ENCODE data around the gene KCNK13. TPM values are rescaled to one million over a fixed set of nuclear protein-coding genes. Genes with fewer than 3 reads are reported as not detected.

KCNK13 gene
- total and polyA plus RNA-seq, 2 of the 13 experiments (the other 11 are each of a cell fraction or from before 2014, with no cell fraction given) = 0.08 to 0.29 TPM

DNA sequence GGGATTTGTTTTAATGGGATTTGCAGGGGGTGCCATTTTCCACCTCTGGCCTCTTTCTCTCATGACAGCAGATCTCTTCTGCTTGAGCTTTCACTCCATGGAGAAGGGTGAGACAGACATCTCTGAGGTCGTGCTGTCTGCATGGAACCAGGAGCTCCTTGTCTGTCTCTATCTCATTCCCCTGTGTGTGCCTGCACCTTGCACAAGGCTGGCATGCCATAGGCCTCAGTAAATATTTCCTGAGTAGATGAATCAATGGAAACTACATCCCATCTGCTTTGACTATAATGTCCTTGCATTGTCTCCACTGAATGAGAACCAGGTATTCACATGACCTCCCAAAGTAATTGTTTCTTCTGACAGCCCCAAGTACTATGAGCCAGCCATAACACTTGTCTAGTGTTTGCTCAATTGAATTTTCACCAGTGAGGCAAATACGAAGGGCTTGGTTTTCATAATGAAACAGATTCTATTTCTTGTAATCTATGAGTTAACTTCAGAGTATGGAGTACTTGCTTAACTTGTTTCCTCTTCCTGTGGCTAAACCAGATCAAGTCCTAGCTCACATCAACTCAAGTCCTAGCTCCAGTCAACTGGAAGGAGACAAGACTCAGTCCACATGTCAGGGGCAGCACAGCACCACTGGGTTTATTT lies 32.3 kb downstream of the KCNK13 start:
- Histone ChIP-seq H2AFZ (ENCODE audit: low read length) (no peak overlapping the region), H3K4me2 (ENCODE audit: low read depth, low read length) (no peak overlapping the region), H3K27me3 (ENCODE audit: control insufficient read depth in 1 of 2, insufficient read depth in 2 of 2, low read length in 2 of 2) (peaks cover 0 to 3% of the 10 kb centered on the region in 2 experiments; a peak in 3 of 5 replicates), H3K27ac (ENCODE audit: extremely low read length, insufficient read depth, low read length) (no peak overlapping the region), H3K9me3 (ENCODE audit: low read length) (no peaks in the 10 kb centered on the region), H3K79me2 (ENCODE audit: insufficient read depth, low read length) (no peaks in the 10 kb centered on the region), H3K4me3 (replicated peaks in 1 of 3; ENCODE audit: insufficient read depth in 1 of 3, low read depth in 2 of 3, low read length in 3 of 3) (no peak overlapping the region), H3K36me3 (replicated peaks in 1 of 2; ENCODE audit: control insufficient read depth in 1 of 2, insufficient read depth in 2 of 2, low read length in 2 of 2) (no peaks in the 10 kb centered on the region), H3K4me1 (ENCODE audit: insufficient read depth, low read length) (no peaks in the 10 kb centered on the region), H4K20me1 (ENCODE audit: insufficient read depth, low read length) (no peaks in the 10 kb centered on the region), H3K9ac (ENCODE audit: insufficient read depth, low read depth, low read length) (no peak overlapping the region)
- ChIA-PET CTCF (ENCODE audit: low intra/inter-chr PET ratio, low total read pairs) (no interaction called here), POLR2A (no interaction called here)
- in situ Hi-C loops (cut with HindIII; ENCODE audit: extremely low pct_ligation_motif_present, low pct_unique_long_range_greater_than_20kb) = no loop called here
- DNase-seq (ENCODE audit: low spot score) (no peak), FAIRE-seq (no peak), ATAC-seq (no peak)
- 3% methylated on average over 2 of the region's 2 CpGs for WGBS (ENCODE audit: low lambda C conversion rate)
- intact Hi-C loops (cut with micrococcal nuclease; ENCODE audit: unreplicated experiment) = no loop called here
- no TSS peak for BruUV-seq (replicated peaks)
- no peak for TF ChIP-seq HDAC1 (CRISPR knock-in tag; IDR thresholded peaks at IDR 0.05)
- TF ChIP-seq, protein P1, sequence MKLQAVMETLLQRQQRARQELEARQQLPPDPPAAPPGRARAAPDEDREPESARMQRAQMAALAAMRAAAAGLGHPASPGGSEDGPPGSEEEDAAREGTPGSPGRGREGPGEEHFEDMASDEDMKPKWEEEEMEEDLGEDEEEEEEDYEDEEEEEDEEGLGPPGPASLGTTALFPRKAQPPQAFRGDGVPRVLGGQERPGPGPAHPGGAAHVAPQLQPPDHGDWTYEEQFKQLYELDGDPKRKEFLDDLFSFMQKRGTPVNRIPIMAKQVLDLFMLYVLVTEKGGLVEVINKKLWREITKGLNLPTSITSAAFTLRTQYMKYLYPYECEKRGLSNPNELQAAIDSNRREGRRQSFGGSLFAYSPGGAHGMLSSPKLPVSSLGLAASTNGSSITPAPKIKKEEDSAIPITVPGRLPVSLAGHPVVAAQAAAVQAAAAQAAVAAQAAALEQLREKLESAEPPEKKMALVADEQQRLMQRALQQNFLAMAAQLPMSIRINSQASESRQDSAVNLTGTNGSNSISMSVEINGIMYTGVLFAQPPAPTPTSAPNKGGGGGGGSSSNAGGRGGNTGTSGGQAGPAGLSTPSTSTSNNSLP (IDR thresholded peaks at IDR 0.05; ENCODE audit: low read depth, low read length) = no peak
- no peak for TF ChIP-seq ZNF326 (CRISPR knock-in tag; IDR thresholded peaks at IDR 0.05; ENCODE audit: borderline replicate concordance)
- TF ChIP-seq, protein P2, sequence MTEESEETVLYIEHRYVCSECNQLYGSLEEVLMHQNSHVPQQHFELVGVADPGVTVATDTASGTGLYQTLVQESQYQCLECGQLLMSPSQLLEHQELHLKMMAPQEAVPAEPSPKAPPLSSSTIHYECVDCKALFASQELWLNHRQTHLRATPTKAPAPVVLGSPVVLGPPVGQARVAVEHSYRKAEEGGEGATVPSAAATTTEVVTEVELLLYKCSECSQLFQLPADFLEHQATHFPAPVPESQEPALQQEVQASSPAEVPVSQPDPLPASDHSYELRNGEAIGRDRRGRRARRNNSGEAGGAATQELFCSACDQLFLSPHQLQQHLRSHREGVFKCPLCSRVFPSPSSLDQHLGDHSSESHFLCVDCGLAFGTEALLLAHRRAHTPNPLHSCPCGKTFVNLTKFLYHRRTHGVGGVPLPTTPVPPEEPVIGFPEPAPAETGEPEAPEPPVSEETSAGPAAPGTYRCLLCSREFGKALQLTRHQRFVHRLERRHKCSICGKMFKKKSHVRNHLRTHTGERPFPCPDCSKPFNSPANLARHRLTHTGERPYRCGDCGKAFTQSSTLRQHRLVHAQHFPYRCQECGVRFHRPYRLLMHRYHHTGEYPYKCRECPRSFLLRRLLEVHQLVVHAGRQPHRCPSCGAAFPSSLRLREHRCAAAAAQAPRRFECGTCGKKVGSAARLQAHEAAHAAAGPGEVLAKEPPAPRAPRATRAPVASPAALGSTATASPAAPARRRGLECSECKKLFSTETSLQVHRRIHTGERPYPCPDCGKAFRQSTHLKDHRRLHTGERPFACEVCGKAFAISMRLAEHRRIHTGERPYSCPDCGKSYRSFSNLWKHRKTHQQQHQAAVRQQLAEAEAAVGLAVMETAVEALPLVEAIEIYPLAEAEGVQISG (CRISPR knock-in tag; IDR thresholded peaks at IDR 0.05) = no peak
- TF ChIP-seq PAXIP1 (CRISPR knock-in tag; conservative IDR thresholded peaks at IDR 0.05) = no peak
- TF ChIP-seq LCORL (IDR thresholded peaks at IDR 0.05) = no peak
- no peak for TF ChIP-seq LCORL (CRISPR knock-in tag; IDR thresholded peaks at IDR 0.05)
- TF ChIP-seq SYNCRIP (IDR thresholded peaks at IDR 0.05; ENCODE audit: insufficient read depth, low read depth, low read length) = no peak
- TF ChIP-seq PAWR (CRISPR knock-in tag; IDR thresholded peaks at IDR 0.05; ENCODE audit: borderline replicate concordance) = no peak
- TF ChIP-seq DR1 (CRISPR knock-in tag; IDR thresholded peaks at IDR 0.05) = no peak
- TF ChIP-seq IRF9 (CRISPR knock-in tag; IDR thresholded peaks at IDR 0.05; ENCODE audit: borderline replicate concordance) = no peak
- TF ChIP-seq, protein P3, sequence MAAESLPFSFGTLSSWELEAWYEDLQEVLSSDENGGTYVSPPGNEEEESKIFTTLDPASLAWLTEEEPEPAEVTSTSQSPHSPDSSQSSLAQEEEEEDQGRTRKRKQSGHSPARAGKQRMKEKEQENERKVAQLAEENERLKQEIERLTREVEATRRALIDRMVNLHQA (CRISPR knock-in tag; IDR thresholded peaks at IDR 0.05) = no peak
- no peak for TF ChIP-seq ZNF264 (CRISPR knock-in tag; IDR thresholded peaks at IDR 0.05)
- no peak for TF ChIP-seq SOX6 (IDR thresholded peaks at IDR 0.05)
- no peak for TF ChIP-seq SOX6 (CRISPR knock-in tag; IDR thresholded peaks at IDR 0.05)
- no peak for TF ChIP-seq ZNF652 (CRISPR knock-in tag; IDR thresholded peaks at IDR 0.05; ENCODE audit: borderline replicate concordance, low read depth)

All from HepG2 (cell line).